Measurements from ENCODE around the gene COL15A1.

GRCh38 chr9:98931600-98932389 lies 11.9 kb upstream of the COL15A1 start:
- TF ChIP-seq POLR2A (IDR thresholded peaks at IDR 0.05) (no peak), CTCF (IDR thresholded peaks at IDR 0.05) (no peak)
